G401.6 (cell line): Measurements from ENCODE around the gene OR8D1.

Experiments
- FAIRE-seq: peaks from 2 replicates; lab custom pipeline; 2012; peaks lifted over from hg19 to GRCh38; lab: Jason Lieb, UNC

The OR8D1 gene

DNA sequence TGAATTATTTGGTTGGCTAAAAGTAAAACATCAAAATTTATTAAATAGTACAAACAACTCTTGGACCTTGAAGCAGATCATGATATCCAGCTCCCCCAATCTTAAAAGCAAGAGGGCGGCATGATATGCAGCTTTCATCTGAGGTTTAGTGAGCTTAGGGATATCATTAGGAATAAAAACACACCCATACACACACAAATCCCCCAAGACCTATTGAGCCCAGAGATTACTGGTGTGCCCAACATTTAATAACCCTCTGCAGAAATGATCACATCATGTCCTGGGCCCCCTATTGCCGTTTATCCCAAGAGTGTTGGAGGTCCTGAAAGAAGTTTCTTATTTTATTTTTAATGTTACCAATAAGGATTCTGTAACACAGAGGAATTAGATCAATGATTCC is at the start of gene OR8D1:
Gene OR8D1 (minus strand): TSS at position 101 of the 400 bp plus-strand sequence. CDS start 3,183 bp downstream, outside the sequence.
- FAIRE-seq: no peak

DNA sequence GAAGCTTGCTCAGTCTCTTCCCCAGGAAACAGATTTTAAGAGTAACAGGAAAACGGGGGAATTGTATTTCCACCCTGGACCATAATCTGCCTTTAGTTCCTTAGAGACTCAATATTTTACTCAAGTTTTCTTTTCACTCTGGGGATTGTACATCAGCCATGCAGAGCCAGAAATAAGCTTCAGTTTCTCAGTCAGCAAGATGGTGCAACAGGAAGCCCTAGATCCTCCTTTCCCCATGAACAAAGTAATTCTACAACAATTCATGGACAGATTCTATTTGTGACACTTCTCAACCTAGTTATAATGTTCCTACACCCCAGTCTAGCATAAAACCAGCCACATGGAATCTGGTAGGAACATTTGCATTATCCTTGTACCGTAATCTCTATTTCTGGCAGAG is 45.8 kb upstream of the OR8D1 start:
- no peak for FAIRE-seq

GRCh38 chr11:124346311-124346955 is 32.7 kb upstream of the OR8D1 start:
- no peak for FAIRE-seq

DNA sequence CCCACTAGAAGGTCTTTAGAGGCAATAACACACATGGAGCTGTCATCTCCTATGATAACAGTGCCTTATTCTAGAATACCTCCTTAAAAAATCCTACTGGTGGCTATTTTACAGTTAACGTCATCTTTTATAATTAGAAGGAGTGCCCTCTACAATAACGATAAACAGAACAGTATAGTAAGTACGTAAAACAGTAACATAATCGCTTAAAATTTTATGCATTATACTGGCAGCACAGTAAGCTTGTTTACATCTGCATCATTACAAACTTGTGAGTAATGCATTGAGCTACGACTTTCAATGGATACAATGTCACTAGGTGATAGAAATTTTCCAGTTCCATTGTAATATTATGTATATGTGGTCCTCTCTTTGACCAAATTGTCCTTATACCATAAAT is 30.6 kb upstream of the OR8D1 start:
- no peak for FAIRE-seq

DNA sequence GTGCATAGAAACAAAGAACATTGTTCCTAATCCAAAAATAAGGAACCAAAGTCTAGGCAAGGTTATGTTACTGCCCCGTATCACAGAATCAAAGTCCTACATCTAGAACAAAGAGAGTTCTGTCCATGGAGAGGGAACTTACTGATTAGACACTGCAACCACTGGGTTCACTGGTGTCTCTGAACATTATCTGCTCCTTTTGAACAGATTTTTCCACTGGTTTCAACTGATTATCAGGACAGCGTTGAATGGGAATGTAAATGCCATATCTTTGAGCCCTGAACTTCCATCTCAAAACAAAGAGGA is 26.3 kb upstream of the OR8D1 start:
- FAIRE-seq: no peak

DNA sequence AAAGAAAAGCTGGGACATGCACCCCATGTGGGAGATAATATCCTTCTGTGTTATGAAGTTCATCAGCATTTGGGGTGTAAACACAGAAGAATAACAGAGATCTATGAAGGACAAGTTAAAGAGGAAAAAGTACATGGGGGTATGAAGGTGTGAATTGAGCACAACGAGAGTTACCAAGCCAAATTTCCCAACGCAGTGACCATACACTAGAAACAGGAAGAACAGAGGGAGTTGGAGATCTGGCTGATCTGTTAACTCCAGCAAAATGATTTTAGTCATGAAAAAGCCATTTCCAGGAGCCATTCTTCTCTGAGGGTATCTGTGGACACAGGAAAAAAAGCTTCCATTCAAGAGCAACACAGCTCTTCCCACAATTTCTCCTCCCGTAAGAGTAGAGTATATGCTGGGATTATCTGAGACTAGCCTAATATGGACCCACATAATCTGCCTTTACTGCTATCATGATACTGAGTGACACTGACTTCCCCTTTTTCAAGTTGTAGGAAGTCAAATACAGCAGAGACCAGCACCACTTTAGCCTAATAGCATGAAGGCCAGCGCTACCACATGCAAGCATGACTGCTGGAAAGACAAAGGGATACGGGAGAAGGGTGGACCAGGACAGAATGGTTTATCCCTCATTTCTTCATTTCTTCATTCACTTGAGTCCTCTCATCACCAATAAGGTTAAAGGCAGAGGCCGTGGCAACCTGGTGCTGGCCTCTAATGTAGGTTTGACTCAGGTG is 25.8 kb upstream of the OR8D1 start:
- no peak for FAIRE-seq

GRCh38 chr11:124331873-124332272 is 18.1 kb upstream of the OR8D1 start:
- FAIRE-seq: no peak

GRCh38 chr11:124329787-124330478 is 16.2 kb upstream of the OR8D1 start:
- FAIRE-seq: no peak

GRCh38 chr11:124327775-124328174 is 14.0 kb upstream of the OR8D1 start:
- no peak for FAIRE-seq

DNA sequence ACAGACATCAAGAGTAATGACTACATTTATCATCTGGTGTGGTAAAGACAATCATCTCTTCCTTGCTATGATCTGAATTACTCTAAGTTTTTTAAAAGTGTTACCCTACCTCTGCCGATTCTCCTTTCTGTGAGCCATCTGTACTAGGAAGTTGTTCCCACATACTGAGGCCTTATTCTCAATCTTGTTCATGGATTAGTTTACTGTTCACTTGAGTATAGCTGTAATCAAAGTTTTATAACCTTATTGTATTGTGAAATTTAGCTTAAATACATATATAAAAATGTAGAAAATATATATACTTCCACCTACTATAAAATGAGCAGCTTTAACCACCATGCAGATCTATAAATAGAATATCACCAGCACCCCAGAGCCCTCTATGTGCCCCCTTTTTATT is 8.6 kb upstream of the OR8D1 start:
- FAIRE-seq: no peak

DNA sequence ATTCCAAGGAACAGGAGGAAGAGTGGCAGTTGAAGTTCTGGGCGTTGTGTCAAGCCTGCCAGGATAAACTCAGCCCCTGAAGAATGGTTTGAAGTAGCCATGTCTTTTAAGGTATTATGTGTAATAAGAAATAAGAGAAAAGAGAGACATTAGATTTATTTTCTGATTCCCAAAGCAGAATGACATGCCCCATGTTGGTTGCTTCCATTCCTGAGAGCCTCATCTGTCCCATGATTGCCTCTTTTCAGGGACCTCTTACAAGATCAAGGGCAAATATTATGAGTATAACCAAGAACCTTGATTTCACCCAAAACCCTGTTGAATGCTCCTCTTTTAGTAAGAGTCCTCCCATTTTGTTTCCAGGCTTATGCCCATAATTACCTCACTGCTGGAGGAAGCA is 6.3 kb upstream of the OR8D1 start, which contains the start of gene OR8D2:
Gene OR8D2 (minus strand): TSS at position 101 of the 400 bp plus-strand sequence. CDS start 0 bp downstream, at position 101.
- FAIRE-seq: no peak

DNA sequence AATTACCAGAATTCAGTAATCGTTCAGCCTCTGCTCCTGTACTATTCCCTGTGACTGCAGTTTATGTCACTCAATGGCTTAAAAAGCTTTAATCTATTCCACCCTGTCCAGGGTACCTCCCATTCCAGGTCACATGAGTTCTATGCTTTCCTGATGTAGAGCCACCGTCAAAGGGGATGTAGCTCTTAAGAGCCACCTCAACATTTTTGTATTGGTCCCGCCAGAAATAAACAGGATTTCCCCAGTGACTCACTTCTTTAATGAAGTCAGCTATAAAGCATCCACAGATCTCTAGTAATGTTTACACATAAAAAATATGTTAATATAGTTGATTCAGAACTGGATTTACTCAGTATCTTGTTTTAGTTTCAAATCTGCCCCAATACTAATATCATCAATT is 1.3 kb upstream of the OR8D1 start:
- FAIRE-seq: no peak

DNA sequence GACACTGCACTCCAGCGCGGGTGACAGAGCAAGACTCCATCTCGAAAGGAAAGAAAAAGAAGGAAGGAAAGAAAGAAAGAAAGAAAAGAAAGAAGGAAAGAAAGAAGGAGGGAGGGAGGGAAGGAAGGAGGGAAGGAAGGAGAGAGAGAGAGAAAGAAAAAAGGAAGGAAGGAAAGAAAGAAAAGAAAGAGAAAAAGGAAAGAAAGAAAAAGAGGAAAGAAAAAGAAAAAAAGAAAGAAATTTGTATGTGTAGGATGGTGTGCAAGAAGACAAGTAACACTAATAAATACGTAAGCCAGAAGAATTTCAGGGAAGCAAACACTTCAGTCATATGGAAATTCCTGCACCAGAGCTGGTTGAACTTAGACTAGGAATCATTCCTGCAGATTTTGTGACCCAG is 618 bp downstream of the OR8D1 start:
- no peak for FAIRE-seq

- no peak for FAIRE-seq
These were observed 2.1 kb downstream of the OR8D1 start for GRCh38 chr11:124311670-124312069.

GRCh38 chr11:124311269-124311668 is 2.5 kb downstream of the OR8D1 start:
- no peak for FAIRE-seq

DNA sequence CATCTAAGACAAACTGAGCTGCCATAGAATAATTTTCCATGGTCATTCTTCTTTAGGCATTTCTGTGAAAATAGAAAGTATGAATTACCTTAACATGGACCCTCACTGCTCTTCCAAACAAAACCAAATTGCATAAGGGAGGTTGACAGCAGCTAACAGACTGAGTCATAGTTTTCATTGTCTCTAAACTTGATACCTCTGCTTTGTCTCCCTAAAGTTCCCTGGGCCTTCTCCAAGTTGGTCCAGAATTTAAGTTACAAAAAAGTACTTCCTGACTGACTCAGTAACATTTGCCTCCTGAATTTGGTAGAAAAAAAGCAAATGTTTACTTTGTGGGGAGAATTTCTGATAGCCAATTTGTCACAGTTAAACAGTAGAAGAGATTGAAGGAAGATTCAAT is 3.0 kb downstream of the OR8D1 start:
- FAIRE-seq: no peak

- no peak for FAIRE-seq
These were observed 6.7 kb downstream of the OR8D1 start for GRCh38 chr11:124307093-124307492.

DNA sequence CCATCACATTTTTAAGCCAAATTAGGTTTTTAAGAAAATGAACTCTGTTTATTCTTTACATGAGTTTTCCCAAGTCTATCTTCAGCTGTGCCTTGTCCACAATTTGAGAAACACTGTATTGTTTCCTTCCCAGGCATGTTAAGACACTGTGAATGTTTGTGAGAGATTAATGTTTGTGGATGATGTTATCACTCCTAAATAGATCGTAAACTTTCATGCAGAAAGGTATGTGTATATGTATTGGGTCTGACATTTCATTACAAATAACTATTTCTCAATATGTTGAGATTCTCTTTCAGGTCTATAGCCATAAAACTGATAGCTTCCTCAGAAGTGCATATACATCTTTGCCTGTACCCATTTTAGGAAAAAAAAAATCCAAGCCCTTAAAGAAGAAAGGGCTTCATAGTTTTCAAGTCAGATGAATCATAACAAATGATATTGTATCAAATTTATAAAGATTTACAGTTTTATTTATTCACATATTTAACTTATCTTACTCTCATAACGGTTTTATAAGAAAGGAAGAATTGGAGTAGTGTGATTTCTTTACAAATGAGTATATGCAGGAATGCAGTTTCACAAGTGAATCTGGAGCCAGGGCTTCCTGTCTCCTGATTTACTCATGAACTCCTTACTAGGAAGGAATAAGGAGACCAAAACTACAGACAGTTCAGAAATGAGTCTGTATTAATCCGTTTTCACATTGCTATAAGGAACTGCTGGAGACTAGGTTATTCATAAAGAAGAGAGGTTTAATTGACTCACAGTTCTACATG is 11.2 kb downstream of the OR8D1 start:
- no peak for FAIRE-seq

DNA sequence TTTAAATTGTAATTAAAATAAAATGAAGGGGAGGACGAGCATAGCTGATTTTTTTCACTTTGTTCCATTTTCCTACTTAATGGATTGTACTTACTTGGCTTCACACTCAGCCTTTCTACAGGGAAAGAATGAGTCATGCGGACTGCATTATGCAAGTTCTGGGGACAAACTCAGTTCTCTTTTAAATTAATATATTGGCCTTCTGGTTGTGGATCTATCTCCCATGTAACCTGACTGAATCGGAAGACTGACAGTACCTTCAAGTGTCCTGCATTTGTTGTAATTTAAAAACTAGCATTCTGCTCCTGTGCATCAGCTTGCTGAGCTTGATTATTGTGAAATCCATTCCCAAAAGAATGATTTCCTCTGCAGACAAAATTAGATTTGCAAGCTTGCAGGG is 12.2 kb downstream of the OR8D1 start:
- FAIRE-seq: no peak

DNA sequence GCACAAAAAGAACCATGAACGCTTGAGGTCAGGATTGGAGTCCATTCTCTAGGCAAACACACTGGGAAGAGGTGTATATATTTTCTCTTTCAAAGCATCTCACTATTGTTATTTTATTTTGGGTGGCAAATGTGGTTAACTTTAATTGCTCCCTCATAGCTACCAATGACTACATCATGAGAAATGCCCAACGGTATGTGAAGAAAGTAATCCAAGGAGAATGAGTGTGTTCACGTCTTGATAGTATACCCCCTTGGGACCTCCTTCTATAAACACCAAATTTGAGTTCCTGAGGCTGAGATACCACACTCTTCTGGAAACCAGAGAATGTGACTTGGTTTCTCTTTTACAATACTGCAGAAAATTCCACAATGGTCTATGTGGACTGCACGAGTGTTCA is 15.8 kb downstream of the OR8D1 start:
- FAIRE-seq: no peak

GRCh38 chr11:124296016-124296415 is 17.7 kb downstream of the OR8D1 start:
- no peak for FAIRE-seq

DNA sequence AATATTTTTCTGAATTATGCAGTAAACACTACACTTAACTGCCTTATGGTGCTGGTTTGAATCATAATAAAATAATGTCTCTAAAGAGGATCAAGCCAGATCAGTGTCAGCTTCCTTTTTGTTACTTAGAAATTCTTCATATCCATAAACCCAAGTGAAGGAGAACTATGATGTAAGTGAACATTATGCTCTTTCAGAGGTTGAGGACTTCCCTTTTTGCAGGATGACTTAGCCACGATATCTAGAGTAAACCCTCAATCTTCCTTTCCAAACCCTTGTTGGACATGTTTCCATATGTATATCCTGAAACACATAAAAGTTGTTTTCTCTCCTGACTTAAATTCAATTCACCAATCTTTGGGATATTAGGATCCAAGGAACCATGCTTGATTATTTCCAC is 19.1 kb downstream of the OR8D1 start:
- FAIRE-seq: no peak
